ENCODE results near the gene WSB1. TPM values are rescaled to one million over a fixed set of nuclear protein-coding genes. Genes with fewer than 3 reads are reported as not detected.
A peak's percentile ranks its signal among the peaks of the same experiment; 100 is the strongest.

Gene WSB1
- total and polyA plus RNA-seq, 9 of the 15 experiments (the other 6 are each of a cell fraction or from before 2014, with no cell fraction given): 22.8 to 229 (median 81.1) TPM

DNA sequence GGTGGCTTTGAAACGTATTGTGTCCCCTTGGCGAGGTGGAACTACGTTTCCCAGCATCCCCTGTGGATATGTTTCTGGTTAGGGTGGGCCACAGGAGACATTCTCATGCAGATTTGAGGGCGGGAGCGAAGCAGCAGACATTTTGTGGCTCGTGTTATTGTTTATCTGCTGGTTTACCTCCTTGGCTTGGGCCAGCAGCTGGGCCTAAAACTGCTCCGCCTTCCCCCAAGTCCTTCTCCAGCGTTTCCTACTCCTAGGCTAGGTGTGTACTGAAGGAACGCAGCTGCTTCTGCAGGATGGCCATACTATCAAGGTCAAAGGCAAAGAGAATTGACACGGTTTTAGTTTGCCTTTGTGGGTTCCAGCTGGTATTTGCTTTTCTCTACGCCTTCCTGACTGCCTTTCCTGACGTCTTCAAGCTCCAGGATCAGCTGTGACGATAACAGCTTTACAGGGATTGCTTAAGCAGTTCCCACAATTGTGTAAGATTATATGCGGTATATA, 17.2 kb upstream of the WSB1 start:
- POLR2A ChIA-PET: interaction anchor here (2.3 kb wide), 1 partner anchor 17 kb away, joined by 17 read pairs; the partner anchor contains the start of gene WSB1
- BruUV-seq (replicated peaks): no TSS peak
- Histone ChIP-seq H3K27ac (ENCODE audit: extremely low read depth, low read depth, low read length) (no peak overlapping the region), H3K36me3 (ENCODE audit: control insufficient read depth, insufficient read depth, low read length) (no peaks in the 10 kb centered on the region), H3K9ac (ENCODE audit: insufficient read depth in 1 of 2, low read depth in 2 of 2, low read length in 2 of 2) (no peak overlapping the region), H3K4me3 (no peak overlapping the region), H3K4me2 (ENCODE audit: insufficient read depth, low read length) (no peak overlapping the region), H3K9me3 (replicated peaks; ENCODE audit: control insufficient read depth, insufficient read depth, low read depth, low read length) (no peaks in the 10 kb centered on the region), H3K9me1 (ENCODE audit: control insufficient read depth, insufficient read depth, low read length) (no peaks in the 10 kb centered on the region), H3K27me3 (ENCODE audit: control insufficient read depth in 2 of 2, insufficient read depth in 2 of 2, low read length in 2 of 2) (no peaks in the 10 kb centered on the region), H3K79me2 (ENCODE audit: control insufficient read depth, insufficient read depth, low read length) (no peaks in the 10 kb centered on the region), H4K20me1 (replicated peaks; ENCODE audit: control insufficient read depth, insufficient read depth, low read length) (no peaks in the 10 kb centered on the region), H2AFZ (ENCODE audit: low read depth, low read length) (peak overlapping the region; percentile 80), H3K4me1 (replicated peaks in 1 of 2; ENCODE audit: control insufficient read depth in 2 of 2, insufficient read depth in 2 of 2, low read length in 2 of 2) (peaks cover 0 to 3% of the 10 kb centered on the region in 2 experiments; a peak in 1 of 5 replicates)
- intact Hi-C loops (cut with micrococcal nuclease) (no loop called here), in situ Hi-C loops (cut with MboI) (no loop called here)
- TF ChIP-seq ZBED1 (IDR thresholded peaks at IDR 0.05): no peak
- peak; percentile 66 to 69 for TF ChIP-seq SIX5 (IDR thresholded peaks at IDR 0.05; ENCODE audit: borderline replicate concordance in 1 of 2, insufficient read depth in 1 of 2, low read depth in 1 of 2, low read length in 2 of 2)
- peak; percentile 50; the same call in 1 of the 2 replicates for TF ChIP-seq ZNF134 (CRISPR knock-in tag; conservative IDR thresholded peaks at IDR 0.05)
- peak in 2 of 3 experiments; percentile 49 to 81 for TF ChIP-seq YY1 (IDR thresholded peaks at IDR 0.05; ENCODE audit: borderline replicate concordance in 1 of 3, control insufficient read depth in 1 of 3, extremely low read depth in 1 of 3, insufficient read depth in 3 of 3, insufficient read length in 1 of 3, insufficient replicate concordance in 2 of 3, low read depth in 1 of 3, low read length in 2 of 3)
- TF ChIP-seq, protein P1, sequence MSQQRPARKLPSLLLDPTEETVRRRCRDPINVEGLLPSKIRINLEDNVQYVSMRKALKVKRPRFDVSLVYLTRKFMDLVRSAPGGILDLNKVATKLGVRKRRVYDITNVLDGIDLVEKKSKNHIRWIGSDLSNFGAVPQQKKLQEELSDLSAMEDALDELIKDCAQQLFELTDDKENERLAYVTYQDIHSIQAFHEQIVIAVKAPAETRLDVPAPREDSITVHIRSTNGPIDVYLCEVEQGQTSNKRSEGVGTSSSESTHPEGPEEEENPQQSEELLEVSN (IDR thresholded peaks at IDR 0.05; ENCODE audit: borderline replicate concordance in 1 of 2, extremely low read depth in 1 of 2, insufficient read depth in 1 of 2, insufficient read length in 1 of 2, low read depth in 1 of 2, low read length in 1 of 2, poor library complexity in 1 of 2, severe bottlenecking in 1 of 2): peak in 1 of 2 experiments; percentile 18
- TF ChIP-seq ZNF143 (CRISPR knock-in tag; IDR thresholded peaks at IDR 0.05): peak; percentile 33; the same call in 1 of the 2 replicates
- TF ChIP-seq, protein P2, sequence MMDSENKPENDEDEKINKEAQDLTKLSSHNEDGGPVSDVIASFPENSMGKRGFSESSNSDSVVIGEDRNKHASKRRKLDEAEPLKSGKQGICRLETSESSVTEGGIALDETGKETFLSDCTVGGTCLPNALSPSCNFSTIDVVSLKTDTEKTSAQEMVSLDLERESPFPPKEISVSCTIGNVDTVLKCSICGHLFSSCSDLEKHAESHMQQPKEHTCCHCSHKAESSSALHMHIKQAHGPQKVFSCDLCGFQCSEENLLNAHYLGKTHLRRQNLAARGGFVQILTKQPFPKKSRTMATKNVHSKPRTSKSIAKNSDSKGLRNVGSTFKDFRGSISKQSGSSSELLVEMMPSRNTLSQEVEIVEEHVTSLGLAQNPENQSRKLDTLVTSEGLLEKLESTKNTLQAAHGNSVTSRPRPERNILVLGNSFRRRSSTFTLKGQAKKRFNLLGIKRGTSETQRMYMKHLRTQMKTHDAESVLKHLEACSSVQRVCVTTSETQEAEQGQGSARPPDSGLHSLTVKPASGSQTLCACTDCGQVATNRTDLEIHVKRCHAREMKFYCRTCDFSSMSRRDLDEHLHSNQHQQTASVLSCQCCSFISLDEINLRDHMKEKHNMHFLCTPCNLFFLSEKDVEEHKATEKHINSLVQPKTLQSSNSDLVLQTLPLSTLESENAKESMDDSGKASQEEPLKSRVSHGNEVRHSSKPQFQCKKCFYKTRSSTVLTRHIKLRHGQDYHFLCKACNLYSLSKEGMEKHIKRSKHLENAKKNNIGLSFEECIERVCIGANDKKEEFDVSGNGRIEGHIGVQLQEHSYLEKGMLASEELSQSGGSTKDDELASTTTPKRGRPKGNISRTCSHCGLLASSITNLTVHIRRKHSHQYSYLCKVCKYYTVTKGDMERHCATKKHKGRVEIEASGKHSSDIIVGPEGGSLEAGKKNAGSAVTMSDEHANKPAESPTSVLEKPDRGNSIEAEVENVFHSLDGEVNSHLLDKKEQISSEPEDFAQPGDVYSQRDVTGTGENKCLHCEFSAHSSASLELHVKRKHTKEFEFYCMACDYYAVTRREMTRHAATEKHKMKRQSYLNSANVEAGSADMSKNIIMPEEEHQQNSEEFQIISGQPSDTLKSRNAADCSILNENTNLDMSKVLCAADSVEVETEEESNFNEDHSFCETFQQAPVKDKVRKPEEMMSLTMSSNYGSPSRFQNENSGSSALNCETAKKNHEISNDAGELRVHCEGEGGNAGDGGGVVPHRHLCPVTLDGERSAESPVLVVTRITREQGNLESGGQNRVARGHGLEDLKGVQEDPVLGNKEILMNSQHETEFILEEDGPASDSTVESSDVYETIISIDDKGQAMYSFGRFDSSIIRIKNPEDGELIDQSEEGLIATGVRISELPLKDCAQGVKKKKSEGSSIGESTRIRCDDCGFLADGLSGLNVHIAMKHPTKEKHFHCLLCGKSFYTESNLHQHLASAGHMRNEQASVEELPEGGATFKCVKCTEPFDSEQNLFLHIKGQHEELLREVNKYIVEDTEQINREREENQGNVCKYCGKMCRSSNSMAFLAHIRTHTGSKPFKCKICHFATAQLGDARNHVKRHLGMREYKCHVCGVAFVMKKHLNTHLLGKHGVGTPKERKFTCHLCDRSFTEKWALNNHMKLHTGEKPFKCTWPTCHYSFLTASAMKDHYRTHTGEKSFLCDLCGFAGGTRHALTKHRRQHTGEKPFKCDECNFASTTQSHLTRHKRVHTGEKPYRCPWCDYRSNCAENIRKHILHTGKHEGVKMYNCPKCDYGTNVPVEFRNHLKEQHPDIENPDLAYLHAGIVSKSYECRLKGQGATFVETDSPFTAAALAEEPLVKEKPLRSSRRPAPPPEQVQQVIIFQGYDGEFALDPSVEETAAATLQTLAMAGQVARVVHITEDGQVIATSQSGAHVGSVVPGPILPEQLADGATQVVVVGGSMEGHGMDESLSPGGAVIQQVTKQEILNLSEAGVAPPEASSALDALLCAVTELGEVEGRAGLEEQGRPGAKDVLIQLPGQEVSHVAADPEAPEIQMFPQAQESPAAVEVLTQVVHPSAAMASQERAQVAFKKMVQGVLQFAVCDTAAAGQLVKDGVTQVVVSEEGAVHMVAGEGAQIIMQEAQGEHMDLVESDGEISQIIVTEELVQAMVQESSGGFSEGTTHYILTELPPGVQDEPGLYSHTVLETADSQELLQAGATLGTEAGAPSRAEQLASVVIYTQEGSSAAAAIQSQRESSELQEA (IDR thresholded peaks at IDR 0.05; ENCODE audit: low read depth): peak; percentile 81
- no peak for TF ChIP-seq ZNF561 (CRISPR knock-in tag; conservative IDR thresholded peaks at IDR 0.05)
- TF ChIP-seq HCFC1 (IDR thresholded peaks at IDR 0.05; ENCODE audit: low read depth, low read length): peak; percentile 84
- peak; percentile 9; the same call in 1 of the 2 replicates for TF ChIP-seq CEBPB (tag; IDR thresholded peaks at IDR 0.05)
- ATAC-seq (peak; percentile 92), FAIRE-seq (peak; percentile 58), DNase-seq (ENCODE audit: extremely low read depth in 1 of 4, low spot score in 3 of 4) (peak in 2 of 4 experiments; percentile 23 to 41)
- WGBS (ENCODE audit: insufficient coverage, low coverage, missing lambda C conversion rate): 59% methylated on average over 13 of the region's 14 CpGs
- CTCF ChIA-PET (ENCODE audit: low intra/inter-chr PET ratio): no interaction called here
